Right ventricle myocardium superior (tissue), 1 donor: ENCODE data around the gene C17orf114. TPM values are rescaled to one million over a fixed set of nuclear protein-coding genes. Genes with fewer than 3 reads are reported as not detected.
A peak's percentile ranks its signal among the peaks of the same experiment; 100 is the strongest.

Experiments used
- ATAC-seq: fragments of 200-7000 bp; cut with Tn5 transposase; one replicate; pipeline ENCODE4 v1.9.1; 2020; ENCODE audit warnings: mild to moderate bottlenecking; ENCODE audit not compliant: poor library complexity
- DNase-seq: peaks from one replicate; pipeline ENCODE4 v3.0.0-alpha.2; 2020
- intact Hi-C: fragments of 100-400 bp; cut with DNase I; formaldehyde crosslinking; loops from one replicate; pipeline ENCODE4 v1.11.2; 2022
- total RNA-seq: library from RNA; stranded (reverse); fragmentation: NEBNext Ultra II Directional; extraction: Animal tissue kit (Norgen Biotek cat#: 25700); gene quantifications from one replicate; pipeline ENCODE4 v1.2.1, GENCODE V29; 2021
- donor health status: DM: no; HTN: yes; CAD: no; lungs with severe emphysema.

C17orf114 gene

DNA sequence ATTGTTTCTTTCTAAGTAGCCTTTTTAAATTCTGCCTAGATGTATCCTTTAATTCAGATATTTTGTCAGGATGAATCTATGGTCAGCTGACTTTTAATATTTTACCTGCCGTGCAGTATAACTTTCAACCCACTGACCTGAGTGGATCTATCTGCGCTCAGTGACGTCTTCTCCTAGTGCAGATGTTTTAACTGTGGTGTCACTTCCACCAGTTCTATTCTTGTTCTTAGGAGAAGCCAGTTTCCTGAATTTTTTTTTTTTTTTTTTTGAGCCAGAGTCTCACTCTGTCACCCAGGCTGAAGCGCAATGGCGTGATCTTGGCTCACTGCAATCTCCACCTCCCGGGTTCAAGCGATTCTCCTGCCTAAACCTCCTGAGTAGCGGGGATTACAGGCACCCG is 35.4 kb downstream of the C17orf114 start:
- intact Hi-C loops = no loop called here
- no peak for DNase-seq
- ATAC-seq = peak; percentile 50

DNA sequence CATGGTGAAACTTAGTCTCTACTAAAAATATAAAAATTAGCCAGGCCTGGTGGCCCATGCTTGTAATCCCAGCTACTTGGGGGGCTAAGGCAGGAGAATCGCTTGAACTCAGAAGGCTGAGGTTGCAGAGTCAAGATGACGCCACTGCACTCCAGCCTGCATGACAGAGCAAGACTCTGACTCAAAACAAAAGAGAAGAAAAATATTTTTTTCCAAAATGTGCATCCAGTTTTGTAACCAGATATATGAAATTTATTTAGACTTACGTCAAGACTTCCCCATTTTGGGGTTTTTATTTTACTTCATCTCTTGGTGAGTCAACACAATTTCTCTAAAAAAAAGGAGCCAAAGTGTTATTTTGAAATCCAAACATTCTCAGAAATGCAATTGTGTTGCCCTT is 35.9 kb downstream of the C17orf114 start:
- intact Hi-C loops = no loop called here
- DNase-seq = no peak
- ATAC-seq = peak; percentile 53

DNA sequence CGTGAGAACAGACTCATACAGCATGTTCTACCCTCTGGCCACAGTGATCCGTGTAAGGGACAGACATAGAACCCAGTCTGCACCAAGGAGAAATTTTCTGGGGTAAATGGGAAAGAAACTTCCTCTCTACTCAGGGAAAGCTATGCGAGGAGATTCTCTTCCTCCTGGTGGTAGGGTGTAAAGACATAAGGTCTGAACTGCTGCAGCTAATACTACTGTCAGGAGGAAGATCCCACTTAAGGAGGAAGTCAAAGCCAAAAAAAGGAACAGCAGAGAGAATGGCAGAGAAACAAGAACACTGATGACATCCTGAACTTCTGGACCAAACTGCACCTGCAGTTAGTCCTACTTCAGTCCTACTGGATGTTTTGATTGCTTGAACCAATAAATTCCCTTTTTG is 37.5 kb downstream of the C17orf114 start:
- intact Hi-C loops = no loop called here
- DNase-seq (no peak), ATAC-seq (peak; percentile 60)

DNA sequence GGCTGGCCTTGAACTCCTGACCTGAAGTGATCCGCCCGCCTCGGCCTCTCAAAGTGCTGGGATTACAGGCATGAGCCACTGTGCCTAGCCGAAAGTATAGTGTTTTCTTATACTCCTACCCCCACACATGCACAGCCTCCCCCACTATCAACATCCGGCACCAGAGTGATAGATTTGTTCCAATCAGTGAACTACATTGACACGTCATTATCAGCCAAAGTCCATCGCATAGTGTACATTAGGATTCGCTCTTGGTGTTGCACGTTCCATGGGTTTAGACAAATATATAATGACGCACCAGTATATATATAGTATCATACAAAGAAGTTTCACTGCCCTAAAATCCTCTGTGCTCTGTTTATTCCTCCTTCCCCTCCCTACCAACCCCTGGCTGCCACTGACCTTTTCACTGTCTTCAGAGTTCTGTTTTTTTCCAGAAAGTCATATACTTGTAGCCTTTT is 42.3 kb downstream of the C17orf114 start:
- intact Hi-C loops = no loop called here
- ATAC-seq (peak; percentile 27), DNase-seq (no peak)

DNA sequence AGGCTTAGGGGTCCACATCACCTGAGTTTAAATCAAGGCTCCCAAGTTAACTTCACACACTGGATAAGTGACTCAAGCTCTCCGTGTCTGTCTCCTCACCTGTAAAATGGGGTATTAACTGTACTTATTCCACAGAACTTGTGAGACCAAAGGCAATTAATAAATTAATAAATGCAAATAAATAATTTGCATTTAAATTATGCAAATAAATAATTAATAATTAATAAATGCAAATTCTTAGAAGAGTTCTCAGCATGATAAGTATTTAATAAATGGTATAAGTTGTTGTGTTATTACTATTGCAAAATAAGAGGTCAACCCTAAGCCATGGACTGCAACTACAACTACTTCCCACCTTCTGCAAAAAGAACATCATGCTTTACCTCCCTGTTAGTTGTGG is 48.7 kb downstream of the C17orf114 start:
- no peak for DNase-seq
- intact Hi-C loops = no loop called here
- no peak for ATAC-seq

DNA sequence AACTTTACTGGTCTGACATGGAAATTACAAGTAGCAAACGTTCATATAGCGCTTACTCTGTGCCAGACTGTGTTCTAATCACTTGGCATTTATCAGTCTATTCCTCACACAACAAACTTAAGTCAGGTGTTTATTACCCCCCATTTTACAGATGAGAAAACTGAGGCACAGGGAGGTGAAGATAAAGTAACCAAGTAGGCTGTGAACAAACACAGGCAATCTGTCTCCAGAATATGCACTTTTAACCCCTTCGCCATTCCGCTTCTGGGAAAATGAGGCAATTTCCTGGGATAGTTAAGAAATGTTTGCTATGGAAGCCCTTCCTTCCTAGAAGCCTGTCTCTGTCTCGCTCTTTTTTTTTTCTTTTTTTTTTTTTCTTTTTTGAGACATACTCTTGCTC is 50.2 kb downstream of the C17orf114 start:
- intact Hi-C loops = no loop called here
- ATAC-seq (no peak), DNase-seq (no peak)

Other genes with a start within 250 kb of the C17orf114 start
- 18.8 TPM for gene MYBBP1A, start 246.9 kb downstream of the C17orf114 start, total RNA-seq
- gene GGT6, start 241.8 kb downstream of the C17orf114 start, total RNA-seq = not detected
- 40.4 TPM for gene SMTNL2, start 217.8 kb downstream of the C17orf114 start, total RNA-seq
- not detected for gene ALOX15, start 160.7 kb downstream of the C17orf114 start, total RNA-seq
- 39.3 TPM for gene PELP1, start 98.2 kb downstream of the C17orf114 start, total RNA-seq
- gene ARRB2, start 91.7 kb downstream of the C17orf114 start, total RNA-seq = 23.4 TPM
- 18.0 TPM for gene MED11, start 70.9 kb downstream of the C17orf114 start, total RNA-seq
- gene ZMYND15, start 62.5 kb downstream of the C17orf114 start, total RNA-seq = not detected
- 2.7 TPM for gene CXCL16, start 62.4 kb downstream of the C17orf114 start, total RNA-seq
- not detected for gene TM4SF5, start 30.4 kb downstream of the C17orf114 start, total RNA-seq
- gene VMO1, start 16.0 kb downstream of the C17orf114 start, total RNA-seq = 0.62 TPM
- gene GLTPD2, start 13.4 kb downstream of the C17orf114 start, total RNA-seq = not detected
- 214 TPM for gene PSMB6, start 6.2 kb downstream of the C17orf114 start, total RNA-seq
- gene PLD2, start 4.8 kb upstream of the C17orf114 start, total RNA-seq = 13.6 TPM
- 47.6 TPM for gene MINK1, start 31.0 kb upstream of the C17orf114 start, total RNA-seq
- 0.51 TPM for gene C17orf107, start 97.2 kb upstream of the C17orf114 start, total RNA-seq
- 0.30 TPM for gene CHRNE, start 100.8 kb upstream of the C17orf114 start, total RNA-seq
- gene GP1BA, start 129.9 kb upstream of the C17orf114 start, total RNA-seq = not detected
- gene SLC25A11, start 137.7 kb upstream of the C17orf114 start, total RNA-seq = 208 TPM
- 85.8 TPM for gene RNF167, start 137.9 kb upstream of the C17orf114 start, total RNA-seq
- gene PFN1, start 146.2 kb upstream of the C17orf114 start, total RNA-seq = 179 TPM
- gene ENO3, start 148.8 kb upstream of the C17orf114 start, total RNA-seq = 534 TPM
- 158 TPM for gene SPAG7, start 165.5 kb upstream of the C17orf114 start, total RNA-seq
- 29.4 TPM for gene CAMTA2, start 185.3 kb upstream of the C17orf114 start, total RNA-seq
- 2.8 TPM for gene INCA1, start 195.2 kb upstream of the C17orf114 start, total RNA-seq
- gene KIF1C, start 195.6 kb upstream of the C17orf114 start, total RNA-seq = 720 TPM
- not detected for gene SLC52A1, start 233.1 kb upstream of the C17orf114 start, total RNA-seq